H1 (cell line): ENCODE results near the gene KCNE5. TPM values are rescaled to one million over a fixed set of nuclear protein-coding genes. Genes with fewer than 3 reads are reported as not detected.

Experiments
- SP2 ChIP-seq: IDR thresholded peaks from 2 replicates; pipeline ENCODE4 v1.6.1; 2012; ENCODE audit warnings: mild to moderate bottlenecking, low read length, inconsistent platforms
- polyA plus RNA-seq, 7 experiments: library from polyadenylated mRNA; depleted of rRNA in 3 of 7; stranded (reverse) in 5 of 7; unstranded in 2 of 7; fragments of >200 nt in 5 of 7; fragments of 200-250 nt in 2 of 7; gene quantifications; 1 replicate in 5 of 7; 2 replicates in 1 of 7; 4 replicates in 1 of 7; pipeline versions ENCODE4 v1.2.1 to v1.2.3, GENCODE V29; 2011 to 2013; ENCODE audit warnings: missing spikeins in 2 of 7, mixed read lengths in 2 of 7
- total RNA-seq: library from RNA; stranded (reverse); fragmentation: NEBNext Ultra II Directional; extraction: Animal tissue kit (Norgen Biotek cat#: 25700); gene quantifications from 2 replicates; pipeline ENCODE4 v1.2.1, GENCODE V29; 2021

KCNE5 gene
- total and polyA plus RNA-seq, 2 of the 8 experiments (the other 6 are each of a cell fraction or from before 2014, with no cell fraction given): 3.6 to 5.9 TPM

- no peak for TF ChIP-seq SP2
Observed at GRCh38 chrX:109643687-109644086, 18.7 kb upstream of the KCNE5 start (continued).
